NCI-H345 (cell line): ENCODE data around the gene GRIK3.
"Not testable (repeated sequence)": the region's sequence is repeated elsewhere in the genome, so short reads cannot be mapped to it uniquely, and the experiment has no call there.

Source experiments
- DNase-seq: peaks from one replicate; lab custom pipeline; 2025; lab: John Stamatoyannopoulos, UW

The GRIK3 gene

DNA sequence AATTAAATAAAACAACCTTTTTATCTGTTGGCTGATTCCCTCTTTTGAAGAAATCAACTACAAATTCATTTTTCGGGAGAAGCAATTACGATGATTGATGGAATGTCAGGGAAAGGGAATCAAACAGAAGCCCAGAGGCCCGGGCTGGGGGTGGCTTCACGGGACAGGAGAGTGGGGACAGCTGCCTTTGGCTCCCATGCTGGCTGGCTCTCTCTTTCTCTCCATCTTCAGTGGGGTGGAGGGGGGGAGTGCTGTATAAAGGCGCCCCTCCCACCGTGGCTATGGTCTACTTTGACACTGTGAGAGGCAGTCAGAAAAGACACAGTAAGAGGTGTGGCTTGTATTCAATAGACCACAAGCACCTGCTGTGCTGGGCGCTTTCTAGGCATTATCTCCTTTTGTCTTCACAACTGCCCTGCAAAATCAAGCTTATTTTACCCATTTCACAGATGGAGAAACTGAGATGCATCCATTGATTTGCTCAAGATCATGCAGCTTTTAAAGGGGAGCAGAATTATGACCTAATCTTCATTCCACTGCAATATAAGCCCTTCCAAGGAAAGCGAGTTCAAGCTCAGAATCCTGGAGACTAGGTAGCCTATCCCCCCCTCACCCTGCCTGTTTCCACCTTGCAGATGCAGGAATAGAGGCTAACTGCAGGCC, 92.9 kb downstream of the GRIK3 start:
- DNase-seq: no peak

- no peak for DNase-seq
Observed at GRCh38 chr1:36938819-36939218, 95.5 kb downstream of the GRIK3 start.

GRCh38 chr1:36937371-36937770, 96.9 kb downstream of the GRIK3 start:
- no peak for DNase-seq

DNA sequence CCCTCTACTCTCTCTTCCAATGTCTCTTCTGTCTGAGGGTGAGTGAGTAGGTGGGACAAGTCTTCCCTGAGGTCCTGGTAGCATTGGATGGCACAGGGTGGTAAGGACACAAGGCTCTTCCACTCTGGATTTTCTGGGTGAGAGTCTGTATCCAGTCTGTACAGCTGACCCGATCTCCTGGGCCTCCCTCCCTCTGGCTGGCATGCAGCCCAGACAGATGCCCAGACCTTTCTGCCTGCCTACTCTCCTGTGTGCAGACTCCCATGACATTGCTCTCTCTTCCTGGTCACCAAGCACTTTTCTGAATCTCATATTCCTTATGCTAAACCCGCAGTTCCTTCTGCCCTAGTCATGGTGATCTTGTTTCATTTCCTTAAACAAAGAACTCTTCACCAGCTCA, 100.3 kb downstream of the GRIK3 start:
- DNase-seq: peak; percentile 55

- no peak for DNase-seq
Observed at GRCh38 chr1:36927826-36928225, 106.5 kb downstream of the GRIK3 start.

GRCh38 chr1:36925251-36925650, 109.1 kb downstream of the GRIK3 start:
- DNase-seq: no peak

DNA sequence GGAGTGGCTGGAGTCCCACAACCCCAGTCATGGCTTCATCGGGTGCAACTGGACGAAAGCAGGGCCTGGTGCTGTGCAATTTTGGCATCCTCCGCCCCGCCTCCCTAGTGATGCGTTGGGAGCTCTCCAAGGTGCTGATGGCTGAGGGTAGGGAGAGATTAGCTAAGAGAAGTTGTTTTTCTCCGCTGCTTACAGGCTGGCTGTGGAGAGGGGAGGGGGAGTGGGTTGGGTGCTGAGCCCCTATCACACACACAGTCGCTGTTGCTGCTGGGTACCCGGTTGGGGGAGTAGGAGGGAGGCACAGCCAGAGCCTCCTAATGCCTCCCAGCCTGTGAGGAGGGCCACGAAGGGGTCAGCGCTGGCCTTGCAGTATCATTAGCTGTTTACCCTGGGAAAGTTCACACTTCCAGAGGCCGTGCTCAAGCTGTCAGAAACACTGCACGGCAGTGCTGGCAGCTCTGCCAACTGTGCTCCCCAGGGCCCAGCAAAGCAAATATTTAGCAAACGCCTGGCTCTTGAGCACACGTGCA, 110.0 kb downstream of the GRIK3 start:
- DNase-seq: peak; percentile 70

GRCh38 chr1:36922593-36923426, 111.5 kb downstream of the GRIK3 start:
- no peak for DNase-seq

DNA sequence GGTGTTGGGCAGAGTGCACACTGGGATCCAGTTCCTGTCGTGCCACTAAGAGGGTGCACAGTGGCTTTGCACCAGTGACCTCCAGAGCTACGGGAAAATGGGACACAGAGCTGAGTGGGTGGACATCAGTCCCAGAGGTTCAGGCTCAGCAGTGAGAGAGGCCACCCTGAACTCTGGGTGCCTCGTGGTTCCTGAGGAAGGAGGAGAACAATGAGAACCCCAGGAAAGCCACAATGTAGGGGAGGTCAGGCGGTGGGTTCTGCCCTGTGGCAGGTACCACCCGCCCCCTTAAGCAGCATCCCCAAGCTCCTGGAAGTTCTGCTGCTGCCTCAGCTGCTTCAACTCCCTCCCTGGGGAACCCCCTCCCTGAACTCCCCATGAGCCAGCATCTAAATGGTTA, 112.2 kb downstream of the GRIK3 start:
- no peak for DNase-seq

GRCh38 chr1:36920801-36921405, 113.4 kb downstream of the GRIK3 start:
- no peak for DNase-seq

DNA sequence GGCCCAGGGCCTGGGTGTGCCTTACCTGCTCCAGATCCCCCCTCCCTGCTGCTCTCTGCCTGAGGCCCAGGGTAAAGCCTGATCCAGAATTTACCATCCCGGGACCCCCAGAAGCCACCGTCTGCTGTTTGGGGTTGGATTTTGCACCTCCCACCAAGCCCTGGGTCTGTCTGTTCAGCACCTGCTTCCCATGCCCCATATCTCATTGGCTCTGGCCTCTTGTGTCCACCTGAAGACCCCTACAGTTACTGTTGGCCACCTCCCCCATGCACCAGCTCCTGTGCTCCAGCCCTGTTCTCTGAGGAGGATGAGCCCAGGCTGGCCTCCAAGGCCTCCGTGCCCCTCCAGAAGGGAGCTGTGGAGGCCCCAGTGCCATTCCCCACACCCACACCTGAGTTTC, 113.9 kb downstream of the GRIK3 start:
- DNase-seq: no peak

- DNase-seq: no peak
Observed at GRCh38 chr1:36919491-36920145, 114.7 kb downstream of the GRIK3 start.

GRCh38 chr1:36918604-36919003, 115.7 kb downstream of the GRIK3 start:
- DNase-seq: no peak

DNA sequence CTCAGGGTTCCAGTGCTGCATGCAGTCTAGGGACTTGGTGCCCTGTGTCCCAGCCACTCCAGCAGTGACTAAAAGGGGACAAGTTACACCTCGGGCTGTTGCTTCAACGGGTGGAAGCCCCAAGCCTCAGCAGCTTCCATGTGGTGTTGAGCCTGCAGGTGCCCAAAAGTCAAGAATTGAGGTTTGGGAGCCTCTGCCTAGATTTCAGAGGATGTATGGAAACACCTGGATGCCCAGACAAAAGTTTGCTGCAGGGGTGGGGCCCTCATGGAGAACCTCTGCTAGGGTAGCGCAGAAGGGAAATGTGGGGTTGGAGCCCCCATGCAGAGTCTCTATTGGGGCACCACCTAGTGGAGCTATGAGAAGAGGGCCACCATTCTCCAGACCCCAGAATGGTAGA, 117.8 kb downstream of the GRIK3 start:
- not testable (repeated sequence) for DNase-seq

- peak; percentile 66 for DNase-seq
Observed at GRCh38 chr1:36913484-36914060, 120.7 kb downstream of the GRIK3 start.

DNA sequence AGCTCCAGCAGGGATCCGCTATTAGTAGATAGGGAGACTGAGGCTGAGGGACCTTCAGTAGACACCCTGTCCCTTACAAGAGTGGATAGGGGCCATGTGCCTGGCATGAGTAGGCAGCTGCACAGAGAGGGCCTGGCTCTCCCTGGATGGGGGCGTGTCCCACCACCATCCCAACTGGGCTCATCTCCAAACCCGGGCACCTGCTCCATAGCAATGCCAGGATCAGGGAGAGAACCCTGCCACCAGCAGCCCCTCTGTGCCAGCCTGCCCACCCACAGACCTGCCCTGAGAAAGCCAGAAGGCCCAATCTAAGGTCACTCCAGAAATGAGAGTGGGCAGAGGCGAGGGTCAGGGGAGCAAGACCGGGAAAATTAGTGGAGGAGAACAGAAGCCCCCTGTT, 121.3 kb downstream of the GRIK3 start:
- peak; percentile 19 for DNase-seq

DNA sequence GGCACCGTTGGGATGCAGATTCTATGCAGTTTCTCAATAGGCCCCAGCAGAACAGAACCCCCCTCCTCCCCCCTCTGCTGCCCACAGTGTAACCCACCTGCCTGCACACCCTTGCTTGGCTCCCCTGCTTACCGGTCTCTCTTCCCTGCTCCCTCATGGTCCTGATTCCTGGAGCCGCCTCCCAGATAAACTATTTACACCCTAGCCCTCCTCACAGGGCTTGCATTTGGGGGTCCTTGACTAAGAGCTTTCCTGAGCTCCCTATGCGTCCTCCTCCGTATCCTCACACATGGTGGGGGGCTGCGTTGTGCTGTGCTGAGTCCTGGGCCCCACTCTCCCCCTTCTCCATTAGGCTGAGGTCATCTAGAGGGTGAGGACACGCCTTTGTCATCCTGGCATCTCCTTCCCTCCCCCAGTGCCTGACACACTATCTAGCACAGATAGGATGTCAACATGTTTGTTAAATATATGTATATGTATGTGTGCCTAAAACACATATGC, 121.9 kb downstream of the GRIK3 start:
- DNase-seq: no peak

DNA sequence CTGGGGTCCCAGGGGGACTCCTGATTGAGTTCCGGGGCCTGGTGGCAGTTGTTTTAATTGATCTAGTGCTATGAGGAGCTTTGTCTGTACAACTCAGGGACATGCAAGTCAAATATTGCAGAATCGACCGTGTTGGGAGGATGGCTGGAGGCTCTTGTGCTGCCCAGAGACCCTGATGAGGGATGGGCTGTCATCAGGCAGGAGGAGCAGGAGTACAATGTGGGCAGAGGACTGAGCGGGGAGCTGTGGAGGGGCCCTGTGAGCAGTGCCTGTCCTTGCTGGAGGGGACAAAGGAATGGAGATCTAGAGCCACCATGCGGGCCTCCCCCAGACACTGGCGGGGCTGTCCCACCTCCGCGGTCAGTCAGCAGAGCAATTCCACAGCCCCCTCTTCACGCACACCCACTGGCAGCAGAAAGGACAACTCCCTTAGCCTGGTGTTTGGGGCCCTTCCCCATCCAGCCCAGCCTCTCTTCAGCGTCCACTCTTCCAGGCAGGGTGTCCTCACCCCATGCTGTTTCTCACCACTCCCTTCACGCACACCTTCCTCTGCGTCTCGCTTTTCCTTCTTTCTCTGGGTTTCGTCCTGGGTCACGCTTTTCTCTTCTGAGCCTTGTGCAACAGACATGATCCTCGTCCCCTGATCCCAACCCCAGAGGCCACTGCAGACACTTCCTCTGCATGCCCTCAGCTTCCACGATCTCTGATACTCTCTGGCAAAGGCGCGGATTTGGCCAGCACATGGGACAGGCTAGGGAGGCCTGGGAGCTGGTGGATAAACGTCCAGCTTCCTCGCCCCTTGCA, 122.6 kb downstream of the GRIK3 start:
- DNase-seq: no peak

GRCh38 chr1:36910886-36911540, 123.3 kb downstream of the GRIK3 start:
- no peak for DNase-seq

DNA sequence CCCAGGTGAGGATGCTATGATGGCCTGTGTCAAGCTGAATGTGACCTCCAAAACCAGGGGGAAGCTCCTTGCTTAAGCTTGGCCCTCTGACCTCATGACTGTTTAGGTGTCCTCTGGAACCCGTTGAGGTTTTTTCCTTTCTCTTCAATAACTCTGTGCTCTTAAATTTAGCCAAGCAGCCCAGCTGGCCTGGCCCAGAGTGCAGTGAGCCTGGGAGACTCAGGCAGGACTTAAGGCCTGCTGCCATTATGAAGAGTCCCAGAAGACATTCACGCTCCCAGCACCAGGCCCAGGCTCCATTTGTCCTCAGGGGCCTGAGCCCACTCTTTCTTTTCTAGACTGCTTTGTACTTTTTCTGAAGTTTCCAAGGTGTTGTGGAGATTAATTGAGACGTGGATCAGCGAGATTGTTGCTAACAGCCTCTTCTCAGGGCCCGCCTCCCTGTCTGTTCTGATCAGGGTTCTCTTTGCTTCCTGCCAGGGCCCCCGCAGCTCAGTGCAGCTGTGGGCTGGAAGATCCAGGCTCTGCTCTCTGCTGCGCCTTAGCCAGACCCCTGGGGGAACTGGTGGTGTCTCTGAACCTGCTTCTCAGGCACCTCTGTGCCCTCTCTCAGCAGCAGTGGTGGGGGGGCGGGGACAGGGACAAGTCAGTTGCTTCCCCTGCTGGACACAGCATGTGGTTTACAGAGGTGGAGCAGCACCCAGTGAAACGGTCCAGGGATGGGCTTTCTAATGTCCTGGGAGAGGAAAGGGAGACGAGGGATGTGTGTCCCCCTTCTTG, 124.2 kb downstream of the GRIK3 start:
- DNase-seq: no peak
